HL-60 (cell line): Measurements from ENCODE around the gene PPP1R9A.

Experiments used
- DNase-seq, 2 experiments: peaks; one replicate each; pipeline ENCODE4 v3.0.0-alpha.2; 2010 to 2020; ENCODE audit warnings: low read depth in 1 of 2, low spot score in 1 of 2
- H3K27ac ChIP-seq: fragments of 250-450 bp; sonication (Bioruptor Pico); replicated peaks from 2 replicates; pipeline ENCODE4 v1.5.1; 2020; ENCODE audit warnings: mild to moderate bottlenecking, moderate library complexity
- H3K27me3 ChIP-seq: fragments of 250-450 bp; sonication (Bioruptor Pico); 2 replicates; pipeline ENCODE4 v1.5.1; 2021; ENCODE audit warnings: mild to moderate bottlenecking, moderate library complexity; ENCODE audit not compliant: insufficient read depth, poor library complexity, severe bottlenecking
- H3K4me3 ChIP-seq: replicated peaks from 2 replicates; pipeline ENCODE4 v1.5.1; 2011; ENCODE audit warnings: mild to moderate bottlenecking, control low read depth, low read length; ENCODE audit not compliant: insufficient read depth
- GABPA ChIP-seq: IDR thresholded peaks from 2 replicates; pipeline ENCODE4 v1.6.1; 2012; ENCODE audit warnings: low read depth
- POLR2AphosphoS5 ChIP-seq: IDR thresholded peaks from 2 replicates; pipeline ENCODE4 v1.6.1; 2012; ENCODE audit warnings: low read depth
- SPI1 ChIP-seq: IDR thresholded peaks from 2 replicates; pipeline ENCODE4 v1.6.1; 2012; ENCODE audit warnings: low read depth, mild to moderate bottlenecking, borderline replicate concordance
- TF ChIP-seq, protein P1 (sequence below): IDR thresholded peaks from 2 replicates; pipeline ENCODE4 v1.6.1; 2012; ENCODE audit warnings: low read depth; ENCODE audit not compliant: insufficient replicate concordance
- TF ChIP-seq, protein P2 (sequence below): IDR thresholded peaks from one replicate; pipeline ENCODE4 v1.5.1; 2011; ENCODE audit warnings: low read length, control low read depth, inconsistent platforms; ENCODE audit not compliant: insufficient read depth

Gene PPP1R9A

DNA sequence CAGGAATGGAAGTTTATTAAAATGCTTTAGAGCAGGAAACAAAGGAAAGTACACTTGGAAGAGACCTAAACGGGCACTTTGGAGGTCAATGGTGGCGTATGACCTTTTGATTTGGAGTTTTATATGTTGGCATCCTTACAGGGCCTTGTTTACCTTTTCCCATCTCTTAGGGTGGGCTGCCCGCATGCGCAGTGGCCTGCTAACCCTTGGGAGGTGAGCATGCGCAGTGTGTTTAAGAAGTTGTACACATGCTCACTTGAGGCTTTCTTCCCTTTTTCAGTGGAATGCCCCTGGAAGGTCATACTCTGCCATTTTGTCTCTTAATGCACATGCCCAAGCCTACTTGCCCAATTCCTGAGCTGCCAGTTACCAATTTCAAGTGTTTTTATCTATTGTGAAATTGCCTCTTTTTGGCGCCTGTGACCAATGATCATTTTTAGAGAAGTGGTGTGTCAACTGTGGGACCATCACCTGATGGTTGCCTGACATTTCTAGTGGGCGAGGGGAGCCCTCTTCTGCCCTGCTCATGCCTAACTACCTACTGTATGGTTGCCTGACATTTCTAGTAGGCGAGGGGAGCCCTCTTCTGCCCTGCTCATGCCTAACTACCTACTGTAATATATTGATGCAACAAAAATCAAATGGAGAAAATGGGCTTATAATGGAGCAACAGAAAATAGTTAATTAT is 138.0 kb downstream of the PPP1R9A start:
- peak in 1 of 2 experiments; percentile 17 for DNase-seq
- no peak overlapping the region for H3K4me3 ChIP-seq
- no peak overlapping the region for H3K27ac ChIP-seq
- H3K27me3 ChIP-seq = no peaks in the 10 kb centered on the region
- TF ChIP-seq SPI1 = no peak
- TF ChIP-seq, protein P1, sequence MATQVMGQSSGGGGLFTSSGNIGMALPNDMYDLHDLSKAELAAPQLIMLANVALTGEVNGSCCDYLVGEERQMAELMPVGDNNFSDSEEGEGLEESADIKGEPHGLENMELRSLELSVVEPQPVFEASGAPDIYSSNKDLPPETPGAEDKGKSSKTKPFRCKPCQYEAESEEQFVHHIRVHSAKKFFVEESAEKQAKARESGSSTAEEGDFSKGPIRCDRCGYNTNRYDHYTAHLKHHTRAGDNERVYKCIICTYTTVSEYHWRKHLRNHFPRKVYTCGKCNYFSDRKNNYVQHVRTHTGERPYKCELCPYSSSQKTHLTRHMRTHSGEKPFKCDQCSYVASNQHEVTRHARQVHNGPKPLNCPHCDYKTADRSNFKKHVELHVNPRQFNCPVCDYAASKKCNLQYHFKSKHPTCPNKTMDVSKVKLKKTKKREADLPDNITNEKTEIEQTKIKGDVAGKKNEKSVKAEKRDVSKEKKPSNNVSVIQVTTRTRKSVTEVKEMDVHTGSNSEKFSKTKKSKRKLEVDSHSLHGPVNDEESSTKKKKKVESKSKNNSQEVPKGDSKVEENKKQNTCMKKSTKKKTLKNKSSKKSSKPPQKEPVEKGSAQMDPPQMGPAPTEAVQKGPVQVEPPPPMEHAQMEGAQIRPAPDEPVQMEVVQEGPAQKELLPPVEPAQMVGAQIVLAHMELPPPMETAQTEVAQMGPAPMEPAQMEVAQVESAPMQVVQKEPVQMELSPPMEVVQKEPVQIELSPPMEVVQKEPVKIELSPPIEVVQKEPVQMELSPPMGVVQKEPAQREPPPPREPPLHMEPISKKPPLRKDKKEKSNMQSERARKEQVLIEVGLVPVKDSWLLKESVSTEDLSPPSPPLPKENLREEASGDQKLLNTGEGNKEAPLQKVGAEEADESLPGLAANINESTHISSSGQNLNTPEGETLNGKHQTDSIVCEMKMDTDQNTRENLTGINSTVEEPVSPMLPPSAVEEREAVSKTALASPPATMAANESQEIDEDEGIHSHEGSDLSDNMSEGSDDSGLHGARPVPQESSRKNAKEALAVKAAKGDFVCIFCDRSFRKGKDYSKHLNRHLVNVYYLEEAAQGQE = no peak
- no peak for TF ChIP-seq GABPA
- no peak for TF ChIP-seq POLR2AphosphoS5
- TF ChIP-seq, protein P2, sequence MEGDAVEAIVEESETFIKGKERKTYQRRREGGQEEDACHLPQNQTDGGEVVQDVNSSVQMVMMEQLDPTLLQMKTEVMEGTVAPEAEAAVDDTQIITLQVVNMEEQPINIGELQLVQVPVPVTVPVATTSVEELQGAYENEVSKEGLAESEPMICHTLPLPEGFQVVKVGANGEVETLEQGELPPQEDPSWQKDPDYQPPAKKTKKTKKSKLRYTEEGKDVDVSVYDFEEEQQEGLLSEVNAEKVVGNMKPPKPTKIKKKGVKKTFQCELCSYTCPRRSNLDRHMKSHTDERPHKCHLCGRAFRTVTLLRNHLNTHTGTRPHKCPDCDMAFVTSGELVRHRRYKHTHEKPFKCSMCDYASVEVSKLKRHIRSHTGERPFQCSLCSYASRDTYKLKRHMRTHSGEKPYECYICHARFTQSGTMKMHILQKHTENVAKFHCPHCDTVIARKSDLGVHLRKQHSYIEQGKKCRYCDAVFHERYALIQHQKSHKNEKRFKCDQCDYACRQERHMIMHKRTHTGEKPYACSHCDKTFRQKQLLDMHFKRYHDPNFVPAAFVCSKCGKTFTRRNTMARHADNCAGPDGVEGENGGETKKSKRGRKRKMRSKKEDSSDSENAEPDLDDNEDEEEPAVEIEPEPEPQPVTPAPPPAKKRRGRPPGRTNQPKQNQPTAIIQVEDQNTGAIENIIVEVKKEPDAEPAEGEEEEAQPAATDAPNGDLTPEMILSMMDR = no peak

- TF ChIP-seq, protein P1 = no peak
- no peak for TF ChIP-seq SPI1
- TF ChIP-seq GABPA = no peak
- TF ChIP-seq, protein P2 = no peak
- no peak for DNase-seq
- Histone ChIP-seq H3K27me3 (no peaks in the 10 kb centered on the region), H3K4me3 (no peak overlapping the region), H3K27ac (no peak overlapping the region)
Observed at GRCh38 chr7:95046494-95047240, 139.3 kb downstream of the PPP1R9A start.

- H3K4me3 ChIP-seq = no peak overlapping the region
- H3K27me3 ChIP-seq = no peaks in the 10 kb centered on the region
- H3K27ac ChIP-seq = no peak overlapping the region
- TF ChIP-seq, protein P2 = no peak
- no peak for TF ChIP-seq POLR2AphosphoS5
- TF ChIP-seq SPI1 = no peak
- TF ChIP-seq, protein P1 = no peak
- no peak for TF ChIP-seq GABPA
- no peak for DNase-seq
Observed at GRCh38 chr7:95047291-95047690, 139.9 kb downstream of the PPP1R9A start.
